BE2C (cell line): ENCODE data around the gene S100G.

Experiments used
- DNase-seq: peaks from one replicate; pipeline ENCODE4 v3.0.0-alpha.2; 2020
- H3K27me3 ChIP-seq: fragments of 250-450 bp; sonication (Bioruptor Pico); 2 replicates; pipeline ENCODE4 v1.5.1; 2020; ENCODE audit warnings: mild to moderate bottlenecking
- H3K36me3 ChIP-seq: fragments of 250-450 bp; sonication (Bioruptor Pico); 2 replicates; pipeline ENCODE4 v1.5.1; 2020; ENCODE audit warnings: mild to moderate bottlenecking
- H3K4me1 ChIP-seq: fragments of 250-450 bp; sonication (Bioruptor Pico); 2 replicates; pipeline ENCODE4 v1.5.1; 2020
- H3K4me3 ChIP-seq: 2 replicates; pipeline ENCODE4 v1.5.1; 2011; ENCODE audit warnings: low read depth, low read length
- H3K9me3 ChIP-seq: fragments of 250-450 bp; sonication (Bioruptor Pico); 2 replicates; pipeline ENCODE4 v1.5.1; 2020
- CTCF ChIP-seq: IDR thresholded peaks from 2 replicates; pipeline ENCODE4 v1.5.1; 2012; ENCODE audit warnings: mild to moderate bottlenecking, low read depth, low read length

The S100G gene

GRCh38 chrX:16687514-16687913 lies 37.6 kb downstream of the S100G start:
- Histone ChIP-seq H3K36me3 (no peaks in the 10 kb centered on the region), H3K9me3 (no peaks in the 10 kb centered on the region), H3K27me3 (no peaks in the 10 kb centered on the region), H3K4me3 (no peak overlapping the region), H3K4me1 (no peaks in the 10 kb centered on the region)
- DNase-seq = no peak
- no peak for TF ChIP-seq CTCF

GRCh38 chrX:16695079-16695676 lies 45.2 kb downstream of the S100G start:
- DNase-seq = peak; percentile 46
- peak; percentile 76 for TF ChIP-seq CTCF
- H3K9me3 ChIP-seq = no peaks in the 10 kb centered on the region
- H3K4me3 ChIP-seq = no peak overlapping the region
- no peaks in the 10 kb centered on the region for H3K36me3 ChIP-seq
- no peaks in the 10 kb centered on the region for H3K27me3 ChIP-seq
- H3K4me1 ChIP-seq = no peaks in the 10 kb centered on the region

- no peak for DNase-seq
- Histone ChIP-seq H3K4me3 (no peak overlapping the region), H3K9me3 (no peaks in the 10 kb centered on the region), H3K27me3 (no peaks in the 10 kb centered on the region), H3K36me3 (no peaks in the 10 kb centered on the region), H3K4me1 (no peaks in the 10 kb centered on the region)
- TF ChIP-seq CTCF = no peak
Observed at GRCh38 chrX:16696956-16697355, 47.0 kb downstream of the S100G start.

- no peak for DNase-seq
- TF ChIP-seq CTCF = no peak
- H3K4me3 ChIP-seq = no peak overlapping the region
- no peaks in the 10 kb centered on the region for H3K4me1 ChIP-seq
- no peaks in the 10 kb centered on the region for H3K27me3 ChIP-seq
- no peaks in the 10 kb centered on the region for H3K9me3 ChIP-seq
- no peaks in the 10 kb centered on the region for H3K36me3 ChIP-seq
Observed at GRCh38 chrX:16699389-16699788, 49.4 kb downstream of the S100G start.

GRCh38 chrX:16700734-16701133 lies 50.8 kb downstream of the S100G start:
- Histone ChIP-seq H3K36me3 (no peaks in the 10 kb centered on the region), H3K4me1 (no peaks in the 10 kb centered on the region), H3K4me3 (no peak overlapping the region), H3K9me3 (no peaks in the 10 kb centered on the region), H3K27me3 (no peaks in the 10 kb centered on the region)
- DNase-seq = no peak
- no peak for TF ChIP-seq CTCF

GRCh38 chrX:16702700-16703599 lies 53.0 kb downstream of the S100G start:
- DNase-seq = no peak
- no peaks in the 10 kb centered on the region for H3K36me3 ChIP-seq
- no peaks in the 10 kb centered on the region for H3K9me3 ChIP-seq
- H3K4me1 ChIP-seq = no peaks in the 10 kb centered on the region
- no peaks in the 10 kb centered on the region for H3K27me3 ChIP-seq
- no peak for TF ChIP-seq CTCF
- H3K4me3 ChIP-seq = no peak overlapping the region
